Measurements from ENCODE around the gene RBM26.

Gene RBM26

GRCh38 chr13:79341202-79341601 lies 64.9 kb downstream of the RBM26 start:
- no peak for TF ChIP-seq CTCF (IDR thresholded peaks at IDR 0.05; ENCODE audit: low read depth, low read length)
- no peak overlapping the region for H3K4me3 ChIP-seq (ENCODE audit: low read depth, low read length)

GRCh38 chr13:79340490-79340889 lies 65.6 kb downstream of the RBM26 start:
- no peak overlapping the region for H3K4me3 ChIP-seq (ENCODE audit: low read depth, low read length)
- no peak for TF ChIP-seq CTCF (IDR thresholded peaks at IDR 0.05; ENCODE audit: low read depth, low read length)

GRCh38 chr13:79338343-79338742 lies 67.7 kb downstream of the RBM26 start:
- TF ChIP-seq CTCF (IDR thresholded peaks at IDR 0.05; ENCODE audit: low read depth, low read length), result no peak
- no peak overlapping the region for H3K4me3 ChIP-seq (ENCODE audit: low read depth, low read length)

GRCh38 chr13:79336966-79337365 lies 69.1 kb downstream of the RBM26 start:
- no peak for TF ChIP-seq CTCF (IDR thresholded peaks at IDR 0.05; ENCODE audit: low read depth, low read length)
- H3K4me3 ChIP-seq (ENCODE audit: low read depth, low read length), result no peak overlapping the region

- H3K4me3 ChIP-seq (ENCODE audit: low read depth, low read length), result no peak overlapping the region
- TF ChIP-seq CTCF (IDR thresholded peaks at IDR 0.05; ENCODE audit: low read depth, low read length), result no peak
Observed at GRCh38 chr13:79328510-79328909, 77.5 kb downstream of the RBM26 start.

- TF ChIP-seq CTCF (IDR thresholded peaks at IDR 0.05; ENCODE audit: low read depth, low read length), result no peak
- H3K4me3 ChIP-seq (ENCODE audit: low read depth, low read length), result no peak overlapping the region
Observed at GRCh38 chr13:79320433-79320832, 85.6 kb downstream of the RBM26 start.

- no peak overlapping the region for H3K4me3 ChIP-seq (ENCODE audit: low read depth, low read length)
- TF ChIP-seq CTCF (IDR thresholded peaks at IDR 0.05; ENCODE audit: low read depth, low read length), result no peak
Observed at GRCh38 chr13:79318664-79319063, 87.4 kb downstream of the RBM26 start.

All from WI38 (cell line).